ENCODE results near the gene LRRC8B.

GRCh38 chr1:89607586-89608318, 83.1 kb downstream of the LRRC8B start:
- no peak for TF ChIP-seq CTCF (IDR thresholded peaks at IDR 0.05; ENCODE audit: control extremely low read depth in 1 of 3, insufficient read depth in 1 of 3, low read depth in 1 of 3, low read length in 3 of 3)
- TF ChIP-seq TBP (IDR thresholded peaks at IDR 0.05; ENCODE audit: low read depth, low read length) = no peak
- no peak for TF ChIP-seq TAF1 (IDR thresholded peaks at IDR 0.05; ENCODE audit: low read depth, low read length)
- TF ChIP-seq RBBP5 (IDR thresholded peaks at IDR 0.05; ENCODE audit: borderline replicate concordance, low read depth, low read length) = no peak
- no peak for TF ChIP-seq KDM1A (IDR thresholded peaks at IDR 0.05; ENCODE audit: borderline replicate concordance, low read length)
- TF ChIP-seq, protein P1, sequence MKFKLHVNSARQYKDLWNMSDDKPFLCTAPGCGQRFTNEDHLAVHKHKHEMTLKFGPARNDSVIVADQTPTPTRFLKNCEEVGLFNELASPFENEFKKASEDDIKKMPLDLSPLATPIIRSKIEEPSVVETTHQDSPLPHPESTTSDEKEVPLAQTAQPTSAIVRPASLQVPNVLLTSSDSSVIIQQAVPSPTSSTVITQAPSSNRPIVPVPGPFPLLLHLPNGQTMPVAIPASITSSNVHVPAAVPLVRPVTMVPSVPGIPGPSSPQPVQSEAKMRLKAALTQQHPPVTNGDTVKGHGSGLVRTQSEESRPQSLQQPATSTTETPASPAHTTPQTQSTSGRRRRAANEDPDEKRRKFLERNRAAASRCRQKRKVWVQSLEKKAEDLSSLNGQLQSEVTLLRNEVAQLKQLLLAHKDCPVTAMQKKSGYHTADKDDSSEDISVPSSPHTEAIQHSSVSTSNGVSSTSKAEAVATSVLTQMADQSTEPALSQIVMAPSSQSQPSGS (IDR thresholded peaks at IDR 0.05; ENCODE audit: low read length) = no peak
- TF ChIP-seq EZH2 (IDR thresholded peaks at IDR 0.05; ENCODE audit: low read depth, low read length, severe bottlenecking) = no peak
- TF ChIP-seq BRCA1 (IDR thresholded peaks at IDR 0.05; ENCODE audit: low read depth, low read length) = no peak
- TF ChIP-seq CBX5 (IDR thresholded peaks at IDR 0.05; ENCODE audit: low read depth, low read length) = no peak
- no peak for TF ChIP-seq POLR2A (IDR thresholded peaks at IDR 0.05; ENCODE audit: control extremely low read depth in 1 of 2, low read depth in 2 of 2, low read length in 2 of 2)
- no peak for TF ChIP-seq CEBPB (IDR thresholded peaks at IDR 0.05; ENCODE audit: low read depth, low read length)

Data from H1 (cell line).